HCT116 (cell line): ENCODE data around the gene C10orf143. TPM values are rescaled to one million over a fixed set of nuclear protein-coding genes. Genes with fewer than 3 reads are reported as not detected.

Experiments used
- ATAC-seq: fragments of 200-7000 bp; cut with Tn5 transposase; 2 replicates; pipeline ENCODE4 v1.9.1; 2020; ENCODE audit warnings: mild to moderate bottlenecking, moderate library complexity
- BruUV-seq: library from RNA; stranded (reverse); fragments of 400-500 nt; replicated peaks from 2 replicates; lab custom pipeline; 2021; lab: Mats Ljungman, UMichigan
- CTCF ChIA-PET: fragments of 300-600 bp; sonication (Branson Sonifier 250); formaldehyde crosslinking; loops from one replicate; lab custom pipeline; 2021; ENCODE audit warnings: antibody characterized with exemption; lab: Charles Lee
- POLR2A ChIA-PET: fragments of 300-600, 350-600 bp; sonication (Branson Sonifier 250); formaldehyde crosslinking; loops from one replicate; lab custom pipeline; 2021; ENCODE audit warnings: antibody characterized with exemption; lab: Charles Lee
- RAD21 ChIA-PET, 2 experiments: fragments of 300-600 bp; sonication (Branson Sonifier 250); formaldehyde crosslinking; loops; one replicate each; lab custom pipeline; 2023; ENCODE audit warnings: low total read pairs in 2 of 2; ENCODE audit not compliant: uncharacterized antibody in 2 of 2, unreplicated experiment in 2 of 2, low non-redundant PET in 1 of 2; lab: Charles Lee
- DNase-seq: peaks from one replicate; pipeline ENCODE4 v3.0.0-alpha.2; 2010; ENCODE audit warnings: low read depth, low spot score
- H2AFZ ChIP-seq: fragments of 200-600 bp; shearing (Covaris generic), sonication (generic); 2 replicates; pipeline ENCODE4 v1.6.1; 2017; ENCODE audit warnings: low read depth, mixed run types, mixed read lengths, antibody characterized with exemption, low read length; ENCODE audit not compliant: poor library complexity, severe bottlenecking
- H3K27ac ChIP-seq: 2 replicates; pipeline ENCODE4 v1.5.1; 2012; ENCODE audit warnings: low read depth, low read length
- H3K27me3 ChIP-seq: fragments of 200-600 bp; sonication (generic); 2 replicates; pipeline ENCODE4 v1.6.1; 2016; ENCODE audit warnings: mixed run types, low read length, mixed read lengths; ENCODE audit not compliant: insufficient read depth
- H3K36me3 ChIP-seq, 2 experiments: fragments of 200-500 bp in 1 of 2; fragments of 200-600 bp in 1 of 2; sonication (Bioruptor generic) in 1 of 2; sonication (generic) in 1 of 2; 2 replicates each; pipeline versions ENCODE4 v1.5.1 to v1.6.1; 2014 to 2016; ENCODE audit warnings: low read length in 2 of 2, inconsistent platforms in 1 of 2, mixed read lengths in 1 of 2, mixed run types in 1 of 2; ENCODE audit not compliant: insufficient read depth in 2 of 2, control insufficient read depth in 1 of 2
- H3K4me1 ChIP-seq, 2 experiments: fragments of 200-600 bp in 1 of 2; sonication (generic) in 1 of 2; 2 replicates each; pipeline versions ENCODE4 v1.5.1 to v1.6.1; 2012 to 2017; ENCODE audit warnings: low read length in 2 of 2, inconsistent platforms in 1 of 2, mild to moderate bottlenecking in 1 of 2, mixed read lengths in 1 of 2, mixed run types in 1 of 2, moderate library complexity in 1 of 2; ENCODE audit not compliant: insufficient read depth in 2 of 2, control insufficient read depth in 1 of 2
- H3K4me2 ChIP-seq: fragments of 200-600 bp; sonication (generic); 2 replicates; pipeline ENCODE4 v1.6.1; 2017; ENCODE audit warnings: mixed run types, low read length, mixed read lengths
- H3K4me3 ChIP-seq, 2 experiments: fragments of 200-600 bp in 1 of 2; sonication (generic) in 1 of 2; replicated peaks in 1 of 2; 2 replicates each; pipeline ENCODE4 v1.5.1; 2011 to 2016; ENCODE audit warnings: low read length in 2 of 2, control low read depth in 1 of 2, low read depth in 1 of 2, mild to moderate bottlenecking in 1 of 2, mixed read lengths in 1 of 2, mixed run types in 1 of 2
- H3K79me2 ChIP-seq: fragments of 200-600 bp; sonication (generic); 2 replicates; pipeline ENCODE4 v1.6.1; 2017; ENCODE audit warnings: mild to moderate bottlenecking, mixed run types, low read length, moderate library complexity, mixed read lengths; ENCODE audit not compliant: insufficient read depth
- H3K9ac ChIP-seq: fragments of 200-600 bp; sonication (generic); 2 replicates; pipeline ENCODE4 v1.6.1; 2016; ENCODE audit warnings: low read length, mixed read lengths
- H3K9me2 ChIP-seq: fragments of 200-600 bp; sonication (generic), shearing (Covaris generic); 2 replicates; pipeline ENCODE4 v1.6.1; 2017; ENCODE audit warnings: mixed run types, mild to moderate bottlenecking, moderate library complexity; ENCODE audit not compliant: insufficient read depth
- H3K9me3 ChIP-seq, 2 experiments: fragments of 200-500 bp in 1 of 2; fragments of 200-600 bp in 1 of 2; sonication (Bioruptor generic) in 1 of 2; sonication (generic) in 1 of 2; 2 replicates each; pipeline ENCODE4 v1.6.1; 2014 to 2017; ENCODE audit warnings: low read length in 2 of 2, mixed read lengths in 2 of 2, inconsistent platforms in 1 of 2, low read depth in 1 of 2, mild to moderate bottlenecking in 1 of 2, mixed run types in 1 of 2, moderate library complexity in 1 of 2; ENCODE audit not compliant: control insufficient read depth in 1 of 2, insufficient read depth in 1 of 2
- H4K20me1 ChIP-seq: fragments of 200-600 bp; sonication (generic), shearing (Covaris generic); 2 replicates; pipeline ENCODE4 v1.6.1; 2017; ENCODE audit warnings: mixed run types, mild to moderate bottlenecking, moderate library complexity; ENCODE audit not compliant: insufficient read depth
- ATF3 ChIP-seq: IDR thresholded peaks from 2 replicates; pipeline ENCODE4 v1.6.1; 2012
- CEBPB ChIP-seq: IDR thresholded peaks from 2 replicates; pipeline ENCODE4 v1.6.1; 2012; ENCODE audit warnings: low read depth
- EGR1 ChIP-seq: IDR thresholded peaks from 2 replicates; pipeline ENCODE4 v1.6.1; 2012; ENCODE audit warnings: low read depth
- FOSL1 ChIP-seq: IDR thresholded peaks from 2 replicates; pipeline ENCODE4 v1.6.1; 2012; ENCODE audit warnings: low read depth
- POLR2AphosphoS5 ChIP-seq: IDR thresholded peaks from 2 replicates; pipeline ENCODE4 v1.6.1; 2011; ENCODE audit warnings: mild to moderate bottlenecking, low read depth, low read length, moderate library complexity
- SP1 ChIP-seq: IDR thresholded peaks from 2 replicates; pipeline ENCODE4 v1.6.1; 2012; ENCODE audit warnings: low read depth
- SRF ChIP-seq: IDR thresholded peaks from 2 replicates; pipeline ENCODE4 v1.6.1; 2012; ENCODE audit warnings: low read depth
- YY1 ChIP-seq: IDR thresholded peaks from 2 replicates; pipeline ENCODE4 v1.6.1; 2011; ENCODE audit warnings: low read length, low read depth, moderate library complexity, mild to moderate bottlenecking; ENCODE audit not compliant: insufficient replicate concordance; ENCODE audit errors: extremely low read depth
- ZBTB33 ChIP-seq: IDR thresholded peaks from 2 replicates; pipeline ENCODE4 v1.6.1; 2011; ENCODE audit warnings: mild to moderate bottlenecking, low read length, moderate library complexity; ENCODE audit not compliant: insufficient replicate concordance; ENCODE audit errors: extremely low read depth
- ZNF274 ChIP-seq: fragments of 200-500 bp; sonication (Bioruptor generic); IDR thresholded peaks from 2 replicates; pipeline ENCODE4 v1.6.1; 2014; ENCODE audit warnings: mild to moderate bottlenecking, low read depth, low read length, inconsistent platforms
- intact Hi-C: fragments of 100-400 bp; cut with micrococcal nuclease; formaldehyde crosslinking; loops from 2 replicates; pipeline ENCODE4 v1.10.0; 2022
- total RNA-seq: library from RNA; stranded (reverse); gene quantifications from one replicate; pipeline ENCODE4 v1.2.1, GENCODE V29; 2021; ENCODE audit not compliant: unreplicated experiment

C10orf143 gene
- total RNA-seq, 1 experiment from 2014 or later: 0.66 TPM

GRCh38 chr10:130036296-130037065 is 74.1 kb downstream of the C10orf143 start:
- no peak overlapping the region for H2AFZ ChIP-seq
- H3K4me1 ChIP-seq: no peaks in the 10 kb centered on the region
- no peak overlapping the region for H3K4me3 ChIP-seq
- H3K9me3 ChIP-seq: no peaks in the 10 kb centered on the region
- no peak for DNase-seq
- ChIA-PET RAD21 (no interaction called here), CTCF (no interaction called here), POLR2A (no interaction called here)
- H4K20me1 ChIP-seq: no peaks in the 10 kb centered on the region
- no peaks in the 10 kb centered on the region for H3K79me2 ChIP-seq
- H3K9ac ChIP-seq: no peak overlapping the region
- H3K4me2 ChIP-seq: no peak overlapping the region
- no peaks in the 10 kb centered on the region for H3K36me3 ChIP-seq
- TF ChIP-seq EGR1 (no peak), ATF3 (no peak), SP1 (no peak), FOSL1 (no peak), ZBTB33 (no peak), ZNF274 (no peak), POLR2AphosphoS5 (no peak), SRF (no peak), CEBPB (no peak), YY1 (no peak)
- no peak for ATAC-seq
- intact Hi-C loops: no loop called here
- H3K27ac ChIP-seq: no peak overlapping the region
- H3K9me2 ChIP-seq: no peaks in the 10 kb centered on the region
- H3K27me3 ChIP-seq: no peaks in the 10 kb centered on the region; the same call in 1 of the 2 replicates
- BruUV-seq: no TSS peak
